Natural killer cell (primary cell): ENCODE data around the gene ZEB1. TPM values are rescaled to one million over a fixed set of nuclear protein-coding genes. Genes with fewer than 3 reads are reported as not detected.

ENCODE experiments used
- ATAC-seq, 3 donors: fragments of 150-1000 bp in 2 of 3; fragments of 200-7000 bp in 1 of 3; cut with Tn5 transposase; 1 replicate in 1 of 3; 2 replicates in 2 of 3; pipeline ENCODE4 v1.10.0; 2021; ENCODE audit warnings: mild to moderate bottlenecking in 2 of 3, moderate library complexity in 2 of 3
- DNase-seq, 2 donors: peaks; one replicate each; pipeline versions ENCODE4 v3.0.0 to v3.0.0-alpha.2; 2013 to 2021; ENCODE audit warnings: mixed read lengths in 1 of 2
- H3K27ac ChIP-seq: one replicate; pipeline ENCODE4 v1.5.1; 2013; ENCODE audit warnings: mild to moderate bottlenecking, low read length
- H3K27me3 ChIP-seq: one replicate; pipeline ENCODE4 v1.6.1; 2013; ENCODE audit warnings: low read length; ENCODE audit not compliant: control insufficient read depth, insufficient read depth
- H3K36me3 ChIP-seq: one replicate; pipeline ENCODE4 v1.6.1; 2013; ENCODE audit warnings: low read length; ENCODE audit not compliant: control insufficient read depth, insufficient read depth
- H3K4me1 ChIP-seq: one replicate; pipeline ENCODE4 v1.6.1; 2013; ENCODE audit warnings: low read length; ENCODE audit not compliant: control insufficient read depth, insufficient read depth
- H3K4me3 ChIP-seq: one replicate; pipeline ENCODE4 v1.5.1; 2013; ENCODE audit warnings: low read length
- H3K9me3 ChIP-seq: one replicate; pipeline ENCODE4 v1.6.1; 2013; ENCODE audit warnings: low read length; ENCODE audit not compliant: control insufficient read depth, insufficient read depth
- H3K27ac Mint-ChIP-seq, 2 donors: one replicate each; pipeline ENCODE4 v1.8.0; 2022; ENCODE audit warnings: mild to moderate bottlenecking in 2 of 2, mixed read lengths in 2 of 2, moderate library complexity in 1 of 2
- H3K27me3 Mint-ChIP-seq, 2 donors: one replicate each; pipeline ENCODE4 v1.8.0; 2022; ENCODE audit warnings: low read depth in 2 of 2, mixed read lengths in 2 of 2
- H3K36me3 Mint-ChIP-seq: one replicate; pipeline ENCODE4 v1.8.0; 2022; ENCODE audit warnings: mixed read lengths
- H3K4me1 Mint-ChIP-seq, 2 donors: one replicate each; pipeline ENCODE4 v1.8.0; 2022; ENCODE audit warnings: mixed read lengths in 2 of 2
- H3K4me3 Mint-ChIP-seq: one replicate; pipeline ENCODE4 v1.8.0; 2022; ENCODE audit warnings: mild to moderate bottlenecking, moderate library complexity, mixed read lengths
- H3K9me3 Mint-ChIP-seq, 2 donors: one replicate each; pipeline ENCODE4 v1.8.0; 2022; ENCODE audit warnings: mixed read lengths in 2 of 2
- CTCF ChIP-seq: fragments of 200-600 bp; IDR thresholded peaks from one replicate; pipeline ENCODE4 v1.8.0; 2022; ENCODE audit warnings: antibody characterized with exemption
- WGBS: methylation state at CpG from one replicate; pipeline ENCODE4 v1.1.7; 2013; ENCODE audit warnings: missing lambda C conversion rate; ENCODE audit not compliant: insufficient coverage; 5-methylcytosine and 5-hydroxymethylcytosine counted together
- intact Hi-C: fragments of 100-400 bp; cut with micrococcal nuclease; formaldehyde crosslinking; loops from one replicate; pipeline ENCODE4 v1.14.2; 2022
- total RNA-seq, 4 donors: library from RNA; stranded (reverse); fragments of 120-200 nt in 1 of 4; gene quantifications; one replicate each; pipeline versions ENCODE4 v1.2.3 to v1.2.4, GENCODE V29; 2013 to 2022

The ZEB1 gene
- total RNA-seq, 3 donors from 2014 or later (not counting 1 experiment from before 2014, with no cell fraction given) = 29.3 to 30.6 (median 29.7) TPM

GRCh38 chr10:31396376-31396775, 77.4 kb downstream of the ZEB1 start:
- intact Hi-C loops = no loop called here

DNA sequence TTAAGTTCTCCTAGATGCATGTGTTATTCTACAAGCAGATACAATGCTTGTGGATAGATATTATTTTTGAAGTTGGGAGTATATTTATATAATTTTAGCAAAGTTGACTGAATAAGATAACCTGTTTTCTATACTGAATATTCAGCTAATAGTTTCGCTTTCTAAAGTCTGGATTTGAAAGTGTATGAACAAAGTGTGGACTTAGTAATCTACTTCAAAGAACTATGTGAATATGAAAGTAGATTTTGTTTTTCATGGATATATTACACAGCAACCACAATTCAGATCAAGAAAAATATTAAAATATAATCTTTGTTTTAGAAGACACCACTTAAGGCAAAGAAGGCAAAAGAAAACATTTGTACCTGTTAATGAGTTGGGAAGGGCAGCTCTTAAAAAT, 78.8 kb downstream of the ZEB1 start:
- H3K9me3 Mint-ChIP-seq = no peaks in the 10 kb centered on the region
- H3K27ac Mint-ChIP-seq = no peak overlapping the region
- WGBS = no CpG with 5 or more reads among the region's 1 CpG
- H3K36me3 ChIP-seq = no peaks in the 10 kb centered on the region
- DNase-seq (no peak), ATAC-seq (no peak)
- no peak overlapping the region for H3K4me3 Mint-ChIP-seq
- H3K27ac ChIP-seq = no peak overlapping the region
- H3K4me1 ChIP-seq = no peaks in the 10 kb centered on the region
- no peaks in the 10 kb centered on the region for H3K27me3 ChIP-seq
- intact Hi-C loops = no loop called here
- TF ChIP-seq CTCF = no peak
- no peaks in the 10 kb centered on the region for H3K9me3 ChIP-seq
- no peaks in the 10 kb centered on the region for H3K27me3 Mint-ChIP-seq
- no peaks in the 10 kb centered on the region for H3K36me3 Mint-ChIP-seq
- H3K4me3 ChIP-seq = no peak overlapping the region
- peaks cover 10 to 12% of the 10 kb centered on the region in 2 donors for H3K4me1 Mint-ChIP-seq

More at GRCh38 chr10:31396376-31396775, 77.4 kb downstream of the ZEB1 start:
- no peak overlapping the region for H3K27ac Mint-ChIP-seq
- H3K36me3 Mint-ChIP-seq = no peaks in the 10 kb centered on the region
- Histone ChIP-seq H3K4me1 (no peaks in the 10 kb centered on the region), H3K4me3 (no peak overlapping the region), H3K27me3 (no peaks in the 10 kb centered on the region), H3K36me3 (no peaks in the 10 kb centered on the region), H3K27ac (no peak overlapping the region), H3K9me3 (no peaks in the 10 kb centered on the region)
- DNase-seq (no peak), ATAC-seq (no peak)
- H3K4me3 Mint-ChIP-seq = no peak overlapping the region
- peaks cover 10 to 12% of the 10 kb centered on the region in 2 donors for H3K4me1 Mint-ChIP-seq
- no peak for TF ChIP-seq CTCF
- H3K9me3 Mint-ChIP-seq = no peaks in the 10 kb centered on the region
- H3K27me3 Mint-ChIP-seq = no peaks in the 10 kb centered on the region

- no peaks in the 10 kb centered on the region for H3K27me3 Mint-ChIP-seq
Observed at GRCh38 chr10:31399171-31399570, 80.2 kb downstream of the ZEB1 start.

More at GRCh38 chr10:31399171-31399570, 80.2 kb downstream of the ZEB1 start:
- H3K27ac Mint-ChIP-seq = no peak overlapping the region
- Histone ChIP-seq H3K9me3 (no peaks in the 10 kb centered on the region), H3K4me1 (no peaks in the 10 kb centered on the region), H3K27ac (no peak overlapping the region), H3K4me3 (no peak overlapping the region), H3K27me3 (no peaks in the 10 kb centered on the region), H3K36me3 (no peaks in the 10 kb centered on the region)
- H3K36me3 Mint-ChIP-seq = no peaks in the 10 kb centered on the region
- H3K9me3 Mint-ChIP-seq = no peaks in the 10 kb centered on the region
- 92% methylated on average over 4 of the region's 5 CpGs for WGBS
- DNase-seq (no peak), ATAC-seq (no peak)
- H3K4me3 Mint-ChIP-seq = no peak overlapping the region
- H3K4me1 Mint-ChIP-seq = peaks cover 5 to 8% of the 10 kb centered on the region in 2 donors
- no peak for TF ChIP-seq CTCF
- intact Hi-C loops = no loop called here
